Testis (tissue), 2 donors: ENCODE data around the gene CA9.

Experiments used
- POLR2A ChIP-seq: fragments of 450-650 bp; IDR thresholded peaks from one replicate; pipeline ENCODE4 v1.6.1; 2017; ENCODE audit warnings: antibody characterized with exemption, mild to moderate bottlenecking, moderate library complexity
- TF ChIP-seq, protein P1 (sequence below), 3 experiments: fragments of 450-650 bp in 2 of 3; fragments of 200-600 bp in 1 of 3; sonication (generic) in 1 of 3; IDR thresholded peaks; one replicate each; pipeline ENCODE4 v1.5.1; 2016 to 2019; ENCODE audit warnings: antibody characterized with exemption in 3 of 3, mild to moderate bottlenecking in 2 of 3, moderate library complexity in 1 of 3

DNA sequence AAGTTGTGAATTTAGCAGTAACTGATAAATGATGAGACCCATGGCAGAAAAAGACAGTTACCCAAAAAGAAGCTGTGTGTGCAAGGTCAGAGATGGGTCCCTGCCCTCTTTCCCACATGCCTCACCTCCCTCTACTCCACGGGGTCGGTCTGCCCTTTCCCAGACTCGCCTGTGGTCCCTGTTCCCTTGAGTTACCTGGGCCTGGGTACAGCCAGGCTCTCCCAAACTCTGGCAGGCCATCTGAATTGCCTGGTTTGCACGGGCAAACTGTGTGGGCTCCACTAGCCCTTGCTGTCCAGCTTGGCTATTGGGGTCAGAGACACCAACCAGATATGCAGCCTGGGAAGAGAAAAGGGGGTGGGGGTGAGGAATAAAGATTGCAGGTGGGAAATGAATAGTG, 34.4 kb downstream of the CA9 start:
- TF ChIP-seq, protein P1, sequence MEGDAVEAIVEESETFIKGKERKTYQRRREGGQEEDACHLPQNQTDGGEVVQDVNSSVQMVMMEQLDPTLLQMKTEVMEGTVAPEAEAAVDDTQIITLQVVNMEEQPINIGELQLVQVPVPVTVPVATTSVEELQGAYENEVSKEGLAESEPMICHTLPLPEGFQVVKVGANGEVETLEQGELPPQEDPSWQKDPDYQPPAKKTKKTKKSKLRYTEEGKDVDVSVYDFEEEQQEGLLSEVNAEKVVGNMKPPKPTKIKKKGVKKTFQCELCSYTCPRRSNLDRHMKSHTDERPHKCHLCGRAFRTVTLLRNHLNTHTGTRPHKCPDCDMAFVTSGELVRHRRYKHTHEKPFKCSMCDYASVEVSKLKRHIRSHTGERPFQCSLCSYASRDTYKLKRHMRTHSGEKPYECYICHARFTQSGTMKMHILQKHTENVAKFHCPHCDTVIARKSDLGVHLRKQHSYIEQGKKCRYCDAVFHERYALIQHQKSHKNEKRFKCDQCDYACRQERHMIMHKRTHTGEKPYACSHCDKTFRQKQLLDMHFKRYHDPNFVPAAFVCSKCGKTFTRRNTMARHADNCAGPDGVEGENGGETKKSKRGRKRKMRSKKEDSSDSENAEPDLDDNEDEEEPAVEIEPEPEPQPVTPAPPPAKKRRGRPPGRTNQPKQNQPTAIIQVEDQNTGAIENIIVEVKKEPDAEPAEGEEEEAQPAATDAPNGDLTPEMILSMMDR (IDR thresholded peaks at IDR 0.05), result no peak
- no peak for TF ChIP-seq POLR2A
